GM12873 (cell line): ENCODE data around the gene CFP.

Experiments
- TF ChIP-seq, protein P1 (sequence below): IDR thresholded peaks from 2 replicates; pipeline ENCODE4 v1.5.1; 2012; ENCODE audit warnings: low read depth, mild to moderate bottlenecking, moderate library complexity, low read length, control low read depth; ENCODE audit not compliant: insufficient read depth; ENCODE audit errors: missing control alignments

CFP gene

DNA sequence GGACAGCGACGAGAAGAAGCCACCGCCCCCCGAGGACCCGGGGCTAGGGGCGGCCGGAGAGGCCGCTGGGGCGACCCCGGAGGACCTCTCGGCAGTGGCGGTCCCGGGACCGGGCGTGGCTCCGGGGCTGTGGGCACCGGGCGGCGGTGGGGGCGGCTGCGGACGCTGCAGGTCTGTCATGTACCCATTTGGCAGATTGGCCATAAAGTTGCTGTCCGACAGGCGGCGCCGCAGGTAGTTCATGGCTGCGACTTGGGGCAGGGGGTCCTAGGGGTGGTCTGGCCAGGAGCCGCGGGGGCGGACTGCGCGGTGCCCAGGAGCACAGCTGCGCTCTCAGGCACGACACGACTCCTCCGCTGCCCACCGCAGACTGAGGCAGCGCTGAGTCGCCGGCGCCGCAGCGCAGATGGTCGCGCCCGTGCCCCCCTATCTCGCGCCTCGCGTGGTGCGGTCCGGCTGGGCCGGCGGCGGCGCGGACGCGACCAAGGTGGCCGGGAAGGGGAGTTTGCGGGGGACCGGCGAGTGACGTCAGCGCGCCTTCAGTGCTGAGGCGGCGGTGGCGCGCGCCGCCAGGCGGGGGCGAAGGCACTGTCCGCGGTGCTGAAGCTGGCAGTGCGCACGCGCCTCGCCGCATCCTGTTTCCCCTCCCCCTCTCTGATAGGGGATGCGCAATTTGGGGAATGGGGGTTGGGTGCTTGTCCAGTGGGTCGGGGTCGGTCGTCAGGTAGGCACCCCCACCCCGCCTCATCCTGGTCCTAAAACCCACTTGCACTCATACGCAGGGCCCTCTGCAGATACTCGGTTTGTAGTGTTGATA lies 10.0 kb downstream of the CFP start, which contains the start of gene SYN1:
SYN1 (minus strand) TSS at position 372 of the 817 bp plus-strand sequence; CDS start at position 243, 129 bp downstream.
- TF ChIP-seq, protein P1, sequence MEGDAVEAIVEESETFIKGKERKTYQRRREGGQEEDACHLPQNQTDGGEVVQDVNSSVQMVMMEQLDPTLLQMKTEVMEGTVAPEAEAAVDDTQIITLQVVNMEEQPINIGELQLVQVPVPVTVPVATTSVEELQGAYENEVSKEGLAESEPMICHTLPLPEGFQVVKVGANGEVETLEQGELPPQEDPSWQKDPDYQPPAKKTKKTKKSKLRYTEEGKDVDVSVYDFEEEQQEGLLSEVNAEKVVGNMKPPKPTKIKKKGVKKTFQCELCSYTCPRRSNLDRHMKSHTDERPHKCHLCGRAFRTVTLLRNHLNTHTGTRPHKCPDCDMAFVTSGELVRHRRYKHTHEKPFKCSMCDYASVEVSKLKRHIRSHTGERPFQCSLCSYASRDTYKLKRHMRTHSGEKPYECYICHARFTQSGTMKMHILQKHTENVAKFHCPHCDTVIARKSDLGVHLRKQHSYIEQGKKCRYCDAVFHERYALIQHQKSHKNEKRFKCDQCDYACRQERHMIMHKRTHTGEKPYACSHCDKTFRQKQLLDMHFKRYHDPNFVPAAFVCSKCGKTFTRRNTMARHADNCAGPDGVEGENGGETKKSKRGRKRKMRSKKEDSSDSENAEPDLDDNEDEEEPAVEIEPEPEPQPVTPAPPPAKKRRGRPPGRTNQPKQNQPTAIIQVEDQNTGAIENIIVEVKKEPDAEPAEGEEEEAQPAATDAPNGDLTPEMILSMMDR = peak; percentile 32

DNA sequence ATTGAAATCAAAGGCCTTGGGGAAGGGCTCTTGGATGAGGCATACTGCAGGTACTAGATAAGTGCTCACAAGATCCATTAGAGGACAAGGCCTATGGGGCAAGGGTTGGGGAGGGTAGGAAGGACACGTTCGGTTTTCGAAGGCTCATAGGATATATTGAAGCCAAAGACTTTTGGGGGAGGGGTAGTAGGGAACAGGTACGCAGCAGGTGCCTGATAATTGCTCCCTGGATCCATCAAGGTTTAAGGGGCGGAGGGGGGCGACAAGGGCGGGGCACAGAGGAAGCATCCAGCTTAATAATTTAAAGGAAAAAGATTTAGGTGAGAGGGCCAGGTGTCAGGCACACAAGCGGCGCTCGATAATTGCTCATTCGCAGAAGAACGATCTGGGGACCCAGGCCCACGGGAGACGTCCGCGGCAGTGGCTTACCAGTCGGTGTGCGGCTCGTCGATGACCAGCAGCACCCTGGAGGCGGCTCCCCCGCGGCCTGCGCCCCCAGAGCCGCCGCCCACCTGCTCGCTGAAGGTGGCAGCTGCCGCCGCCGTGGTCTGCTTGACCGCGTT lies 10.7 kb downstream of the CFP start:
- TF ChIP-seq, protein P1 = no peak

DNA sequence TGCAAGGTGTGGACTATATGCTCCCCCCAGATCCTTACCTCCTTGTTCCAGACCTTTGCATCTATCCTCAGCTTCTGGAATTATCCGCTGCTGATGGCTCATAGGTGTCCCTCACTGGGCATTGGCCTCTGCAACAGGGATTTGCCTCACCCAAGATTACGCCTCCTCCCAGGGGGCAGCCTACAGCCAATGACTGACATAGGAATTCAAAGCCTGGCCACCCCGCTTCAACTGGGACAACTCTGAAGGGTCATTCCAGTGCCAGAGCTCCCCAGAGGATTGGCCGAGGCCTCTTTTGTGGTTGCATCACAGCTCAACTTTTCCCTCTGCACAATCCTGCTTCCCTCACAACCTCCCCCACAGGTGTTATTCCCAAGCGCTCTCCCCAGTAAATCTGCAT lies 15.1 kb downstream of the CFP start:
- TF ChIP-seq, protein P1 = no peak

DNA sequence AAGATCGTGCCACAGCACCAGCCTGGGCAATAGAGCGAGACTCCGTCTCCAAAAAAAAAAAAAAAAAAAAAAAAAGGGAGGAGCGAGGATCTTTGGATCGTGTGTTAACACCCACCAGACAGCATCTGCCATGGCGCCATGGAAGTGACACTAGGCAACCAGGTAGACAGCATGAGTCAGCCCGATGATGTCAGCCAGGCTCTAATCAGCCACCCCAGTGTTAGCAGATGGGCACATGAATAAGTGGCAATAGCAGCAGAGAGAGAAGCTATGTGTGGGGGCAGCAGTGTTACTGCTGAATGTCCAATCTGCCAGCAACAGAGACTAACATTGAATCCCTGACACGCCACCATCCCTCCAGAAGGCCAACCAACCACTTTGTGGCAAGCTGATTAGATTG lies 16.6 kb downstream of the CFP start:
- TF ChIP-seq, protein P1 = no peak

DNA sequence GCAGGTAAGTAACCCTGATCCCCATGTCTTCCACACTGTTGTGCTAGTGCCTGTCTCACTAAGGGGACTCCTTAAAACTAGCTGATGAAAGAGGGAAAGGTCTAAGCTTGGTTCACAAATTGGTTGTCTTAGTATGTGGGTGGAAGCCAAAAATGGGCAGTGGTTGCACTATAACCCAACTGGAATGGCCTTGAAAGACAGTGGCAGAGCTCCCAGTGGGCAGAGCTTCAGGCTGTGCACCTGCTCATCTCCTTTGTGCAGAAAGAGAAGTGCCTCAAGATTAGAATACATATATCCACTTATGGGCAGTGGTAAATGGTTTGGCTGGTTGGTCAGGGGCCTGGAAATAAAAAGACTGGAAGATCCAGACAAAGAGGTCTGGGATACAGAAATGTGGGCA lies 17.3 kb downstream of the CFP start:
- TF ChIP-seq, protein P1 = no peak

DNA sequence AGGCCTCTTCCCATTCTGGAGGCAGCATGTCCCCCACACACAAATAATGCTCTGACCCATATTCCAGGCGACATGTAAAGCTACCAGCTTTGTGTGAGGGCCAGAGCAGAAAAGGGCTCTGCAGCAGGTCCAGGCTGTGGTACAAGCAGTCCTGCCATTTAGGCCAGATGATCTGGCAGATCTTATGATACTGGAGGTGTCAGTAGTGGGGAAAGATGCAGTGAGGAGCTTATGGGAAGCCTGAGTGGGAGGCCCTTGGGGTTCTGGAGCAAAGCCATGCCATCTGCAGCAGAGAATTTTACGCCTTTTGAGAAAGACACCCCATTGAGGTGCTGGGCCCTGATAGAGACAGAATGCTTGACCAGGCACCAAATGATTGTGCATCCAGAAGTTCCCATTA lies 17.8 kb downstream of the CFP start:
- TF ChIP-seq, protein P1 = no peak

DNA sequence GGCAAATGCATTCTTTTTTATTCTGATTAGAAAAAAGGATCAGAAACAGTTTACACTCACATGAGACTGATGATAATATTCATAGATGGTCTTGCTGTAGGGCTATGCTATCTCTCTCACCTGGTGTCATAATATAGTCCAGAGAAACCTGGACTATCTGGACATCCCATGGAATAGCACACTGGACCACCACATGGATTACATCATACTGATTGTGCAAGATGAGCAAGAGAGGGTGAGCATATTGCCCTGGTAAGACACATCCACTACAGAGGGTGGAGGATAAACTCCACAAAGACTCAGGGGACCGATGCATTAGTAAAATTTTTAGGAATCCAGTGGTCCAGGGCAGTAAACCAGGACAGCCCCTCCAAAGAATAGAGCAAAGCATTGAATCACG lies 18.2 kb downstream of the CFP start:
- TF ChIP-seq, protein P1 = no peak
